Liver (tissue), 9 donors: Measurements from ENCODE around the gene SLC24A4. TPM values are rescaled to one million over a fixed set of nuclear protein-coding genes. Genes with fewer than 3 reads are reported as not detected.

Experiments used
- DNase-seq: peaks from one replicate; pipeline ENCODE4 v3.0.0-alpha.2; 2017; ENCODE audit warnings: low spot score
- H3K27ac ChIP-seq, 2 donors: one replicate each; pipeline ENCODE4 v1.7.0; 2013; ENCODE audit warnings: inconsistent platforms in 2 of 2, low read length in 2 of 2, control low read depth in 1 of 2, low read depth in 1 of 2, mild to moderate bottlenecking in 1 of 2
- H3K27me3 ChIP-seq, 4 donors: one replicate each; pipeline versions ENCODE4 v1.6.1 to v1.7.0; 2013; ENCODE audit warnings: low read length in 3 of 4, inconsistent platforms in 1 of 4, mild to moderate bottlenecking in 1 of 4, moderate library complexity in 1 of 4; ENCODE audit not compliant: control insufficient read depth in 4 of 4, insufficient read depth in 4 of 4
- H3K36me3 ChIP-seq, 4 donors: one replicate each; pipeline versions ENCODE4 v1.6.1 to v1.7.0; 2013; ENCODE audit warnings: low read length in 3 of 4, mild to moderate bottlenecking in 3 of 4, low read depth in 1 of 4, moderate library complexity in 1 of 4; ENCODE audit not compliant: control insufficient read depth in 4 of 4, insufficient read depth in 3 of 4
- H3K4me1 ChIP-seq, 4 donors: one replicate each; pipeline versions ENCODE4 v1.6.1 to v1.7.0; 2013; ENCODE audit warnings: low read length in 3 of 4, mild to moderate bottlenecking in 3 of 4, moderate library complexity in 1 of 4; ENCODE audit not compliant: control insufficient read depth in 4 of 4, insufficient read depth in 4 of 4
- H3K4me3 ChIP-seq, 3 donors: one replicate each; pipeline versions ENCODE4 v1.6.1 to v1.7.0; 2013; ENCODE audit warnings: low read length in 3 of 3, control low read depth in 1 of 3, low read depth in 1 of 3, mild to moderate bottlenecking in 1 of 3
- H3K9ac ChIP-seq, 2 donors: one replicate each; pipeline ENCODE4 v1.7.0; 2013; ENCODE audit warnings: low read length in 2 of 2, mild to moderate bottlenecking in 2 of 2, moderate library complexity in 2 of 2, control low read depth in 1 of 2, low read depth in 1 of 2
- H3K9me3 ChIP-seq, 4 donors: one replicate each; pipeline versions ENCODE4 v1.6.1 to v1.7.0; 2013; ENCODE audit warnings: low read length in 3 of 4; ENCODE audit not compliant: control insufficient read depth in 4 of 4
- EGR1 ChIP-seq, 2 donors: IDR thresholded peaks; 2 replicates each; pipeline ENCODE4 v1.6.1; 2016 to 2018; ENCODE audit warnings: antibody characterized with exemption in 2 of 2, low read depth in 2 of 2
- FOXA1 ChIP-seq: IDR thresholded peaks from 2 replicates; pipeline ENCODE4 v1.6.1; 2016; ENCODE audit warnings: antibody characterized with exemption
- FOXA2 ChIP-seq: IDR thresholded peaks from 2 replicates; pipeline ENCODE4 v1.6.1; 2016; ENCODE audit warnings: antibody characterized with exemption
- GABPA ChIP-seq, 2 donors: IDR thresholded peaks in 1 of 2; conservative IDR thresholded peaks in 1 of 2; 2 replicates each; pipeline ENCODE4 v1.6.1; 2016; ENCODE audit warnings: antibody characterized with exemption in 2 of 2, mild to moderate bottlenecking in 1 of 2, moderate library complexity in 1 of 2
- HNF4A ChIP-seq, 2 donors: conservative IDR thresholded peaks; 2 replicates each; pipeline ENCODE4 v1.6.1; 2016; ENCODE audit warnings: antibody characterized with exemption in 2 of 2, mild to moderate bottlenecking in 2 of 2
- HNF4G ChIP-seq: IDR thresholded peaks from 2 replicates; pipeline ENCODE4 v1.6.1; 2016; ENCODE audit warnings: antibody characterized with exemption
- JUND ChIP-seq, 2 donors: IDR thresholded peaks; 2 replicates each; pipeline ENCODE4 v1.6.1; 2016; ENCODE audit warnings: antibody characterized with exemption in 2 of 2
- MAX ChIP-seq: IDR thresholded peaks from 2 replicates; pipeline ENCODE4 v1.6.1; 2016; ENCODE audit warnings: antibody characterized with exemption
- NR2F2 ChIP-seq: IDR thresholded peaks from 2 replicates; pipeline ENCODE4 v1.6.1; 2016; ENCODE audit warnings: antibody characterized with exemption
- RAD21 ChIP-seq, 2 donors: IDR thresholded peaks; 2 replicates each; pipeline ENCODE4 v1.6.1; 2016; ENCODE audit warnings: antibody characterized with exemption in 2 of 2, mild to moderate bottlenecking in 2 of 2
- RXRA ChIP-seq, 2 donors: IDR thresholded peaks; 2 replicates each; pipeline ENCODE4 v1.6.1; 2017 to 2018; ENCODE audit warnings: antibody characterized with exemption in 2 of 2, mild to moderate bottlenecking in 1 of 2
- SP1 ChIP-seq: IDR thresholded peaks from 2 replicates; pipeline ENCODE4 v1.6.1; 2018; ENCODE audit warnings: antibody characterized with exemption, mild to moderate bottlenecking
- TAF1 ChIP-seq: conservative IDR thresholded peaks from 2 replicates; pipeline ENCODE4 v1.6.1; 2016; ENCODE audit warnings: antibody characterized with exemption, mild to moderate bottlenecking
- YY1 ChIP-seq: IDR thresholded peaks from 2 replicates; pipeline ENCODE4 v1.6.1; 2016; ENCODE audit warnings: antibody characterized with exemption, mild to moderate bottlenecking
- WGBS: extraction: QIAGEN DNeasy Blood & Tissue Kit; methylation state at CpG from one replicate; pipeline ENCODE4 v1.1.7; 2013; 5-methylcytosine and 5-hydroxymethylcytosine counted together
- polyA plus RNA-seq, 2 donors: library from polyadenylated mRNA; stranded (reverse) in 1 of 2; unstranded in 1 of 2; fragments of 200-250 nt in 1 of 2; fragments of >200 nt in 1 of 2; fragmentation: Nextera tagmentation in 1 of 2; extraction: Ambion mirVana in 1 of 2; gene quantifications; one replicate each; pipeline versions ENCODE4 v1.2.1 to v1.2.3, GENCODE V29; 2013 to 2015
- total RNA-seq, 2 donors: library from RNA; depleted of rRNA; stranded (reverse); fragments of >200 nt; gene quantifications; one replicate each; pipeline ENCODE4 v1.2.3, GENCODE V29; 2014
- TF ChIP-seq, protein P1 (sequence below): IDR thresholded peaks from 2 replicates; pipeline ENCODE4 v1.6.1; 2016; ENCODE audit warnings: antibody characterized with exemption
- TF ChIP-seq, protein P2 (sequence below): fragments of 150-350 bp; IDR thresholded peaks from 2 replicates; pipeline ENCODE4 v1.5.1; 2017; ENCODE audit warnings: improper control_type of control experiment, low read depth, low read length; ENCODE audit not compliant: missing input control
- TF ChIP-seq, protein P3 (sequence below): IDR thresholded peaks from 2 replicates; pipeline ENCODE4 v1.6.1; 2016; ENCODE audit warnings: antibody characterized with exemption, mild to moderate bottlenecking
- TF ChIP-seq, protein P4 (sequence below): IDR thresholded peaks from 2 replicates; pipeline ENCODE4 v1.6.1; 2016; ENCODE audit warnings: antibody characterized with exemption
- donor health status: healthy.
- donor health status: healthy.
- donor health status: healthy.
- donor health status: healthy.
- donor health status: healthy.

Gene SLC24A4
- total and polyA plus RNA-seq, 4 donors = 0.06 to 0.23 (median 0.12) TPM

DNA sequence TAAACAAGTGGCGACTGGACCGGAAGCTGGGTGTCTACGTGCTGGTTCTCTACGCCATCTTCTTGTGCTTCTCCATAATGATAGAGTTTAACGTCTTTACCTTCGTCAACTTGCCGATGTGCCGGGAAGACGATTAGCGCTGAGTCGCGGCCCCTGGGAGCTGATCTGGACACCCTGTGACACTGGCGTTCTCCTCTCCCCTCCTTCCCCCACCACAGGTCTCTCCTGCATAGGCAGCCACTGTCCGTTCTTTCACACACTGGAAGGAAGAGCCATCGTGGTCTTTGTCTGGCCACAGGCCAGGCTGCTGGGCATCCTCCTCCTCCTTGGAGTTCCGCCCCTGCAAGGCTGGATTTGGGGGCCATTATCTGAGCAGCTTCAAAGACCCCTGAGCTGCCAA, 170.5 kb downstream of the SLC24A4 start:
- H3K27me3 ChIP-seq = no peaks in the 10 kb centered on the region
- 90% methylated on average over 16 of the region's 16 CpGs for WGBS
- TF ChIP-seq JUND (IDR thresholded peaks at IDR 0.05) (no peak), NR2F2 (no peak)
- TF ChIP-seq, protein P1, sequence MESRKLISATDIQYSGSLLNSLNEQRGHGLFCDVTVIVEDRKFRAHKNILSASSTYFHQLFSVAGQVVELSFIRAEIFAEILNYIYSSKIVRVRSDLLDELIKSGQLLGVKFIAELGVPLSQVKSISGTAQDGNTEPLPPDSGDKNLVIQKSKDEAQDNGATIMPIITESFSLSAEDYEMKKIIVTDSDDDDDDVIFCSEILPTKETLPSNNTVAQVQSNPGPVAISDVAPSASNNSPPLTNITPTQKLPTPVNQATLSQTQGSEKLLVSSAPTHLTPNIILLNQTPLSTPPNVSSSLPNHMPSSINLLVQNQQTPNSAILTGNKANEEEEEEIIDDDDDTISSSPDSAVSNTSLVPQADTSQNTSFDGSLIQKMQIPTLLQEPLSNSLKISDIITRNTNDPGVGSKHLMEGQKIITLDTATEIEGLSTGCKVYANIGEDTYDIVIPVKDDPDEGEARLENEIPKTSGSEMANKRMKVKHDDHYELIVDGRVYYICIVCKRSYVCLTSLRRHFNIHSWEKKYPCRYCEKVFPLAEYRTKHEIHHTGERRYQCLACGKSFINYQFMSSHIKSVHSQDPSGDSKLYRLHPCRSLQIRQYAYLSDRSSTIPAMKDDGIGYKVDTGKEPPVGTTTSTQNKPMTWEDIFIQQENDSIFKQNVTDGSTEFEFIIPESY = no peak
- H3K27ac ChIP-seq = no peak overlapping the region
- H3K9me3 ChIP-seq = no peaks in the 10 kb centered on the region
- H3K4me3 ChIP-seq = no peak overlapping the region
- no peak overlapping the region for H3K9ac ChIP-seq
- no peak for DNase-seq
- no peaks in the 10 kb centered on the region for H3K4me1 ChIP-seq
- no peaks in the 10 kb centered on the region for H3K36me3 ChIP-seq

GRCh38 chr14:92494512-92494911, 171.5 kb downstream of the SLC24A4 start:
- no peaks in the 10 kb centered on the region for H3K4me1 ChIP-seq
- TF ChIP-seq TAF1 (no peak), GABPA (IDR thresholded peaks at IDR 0.05 in 1 of 2, conservative IDR thresholded peaks at IDR 0.05 in 1 of 2) (no peak), RAD21 (IDR thresholded peaks at IDR 0.05) (no peak), FOXA1 (no peak), EGR1 (IDR thresholded peaks at IDR 0.05; ENCODE audit: low read depth in 2 of 2) (no peak), FOXA2 (no peak), SP1 (no peak), NR2F2 (no peak), YY1 (no peak), JUND (IDR thresholded peaks at IDR 0.05) (no peak), RXRA (IDR thresholded peaks at IDR 0.05) (no peak), HNF4A (conservative IDR thresholded peaks at IDR 0.05) (no peak), HNF4G (no peak), MAX (no peak)
- TF ChIP-seq, protein P2, sequence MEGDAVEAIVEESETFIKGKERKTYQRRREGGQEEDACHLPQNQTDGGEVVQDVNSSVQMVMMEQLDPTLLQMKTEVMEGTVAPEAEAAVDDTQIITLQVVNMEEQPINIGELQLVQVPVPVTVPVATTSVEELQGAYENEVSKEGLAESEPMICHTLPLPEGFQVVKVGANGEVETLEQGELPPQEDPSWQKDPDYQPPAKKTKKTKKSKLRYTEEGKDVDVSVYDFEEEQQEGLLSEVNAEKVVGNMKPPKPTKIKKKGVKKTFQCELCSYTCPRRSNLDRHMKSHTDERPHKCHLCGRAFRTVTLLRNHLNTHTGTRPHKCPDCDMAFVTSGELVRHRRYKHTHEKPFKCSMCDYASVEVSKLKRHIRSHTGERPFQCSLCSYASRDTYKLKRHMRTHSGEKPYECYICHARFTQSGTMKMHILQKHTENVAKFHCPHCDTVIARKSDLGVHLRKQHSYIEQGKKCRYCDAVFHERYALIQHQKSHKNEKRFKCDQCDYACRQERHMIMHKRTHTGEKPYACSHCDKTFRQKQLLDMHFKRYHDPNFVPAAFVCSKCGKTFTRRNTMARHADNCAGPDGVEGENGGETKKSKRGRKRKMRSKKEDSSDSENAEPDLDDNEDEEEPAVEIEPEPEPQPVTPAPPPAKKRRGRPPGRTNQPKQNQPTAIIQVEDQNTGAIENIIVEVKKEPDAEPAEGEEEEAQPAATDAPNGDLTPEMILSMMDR = no peak
- TF ChIP-seq, protein P3, sequence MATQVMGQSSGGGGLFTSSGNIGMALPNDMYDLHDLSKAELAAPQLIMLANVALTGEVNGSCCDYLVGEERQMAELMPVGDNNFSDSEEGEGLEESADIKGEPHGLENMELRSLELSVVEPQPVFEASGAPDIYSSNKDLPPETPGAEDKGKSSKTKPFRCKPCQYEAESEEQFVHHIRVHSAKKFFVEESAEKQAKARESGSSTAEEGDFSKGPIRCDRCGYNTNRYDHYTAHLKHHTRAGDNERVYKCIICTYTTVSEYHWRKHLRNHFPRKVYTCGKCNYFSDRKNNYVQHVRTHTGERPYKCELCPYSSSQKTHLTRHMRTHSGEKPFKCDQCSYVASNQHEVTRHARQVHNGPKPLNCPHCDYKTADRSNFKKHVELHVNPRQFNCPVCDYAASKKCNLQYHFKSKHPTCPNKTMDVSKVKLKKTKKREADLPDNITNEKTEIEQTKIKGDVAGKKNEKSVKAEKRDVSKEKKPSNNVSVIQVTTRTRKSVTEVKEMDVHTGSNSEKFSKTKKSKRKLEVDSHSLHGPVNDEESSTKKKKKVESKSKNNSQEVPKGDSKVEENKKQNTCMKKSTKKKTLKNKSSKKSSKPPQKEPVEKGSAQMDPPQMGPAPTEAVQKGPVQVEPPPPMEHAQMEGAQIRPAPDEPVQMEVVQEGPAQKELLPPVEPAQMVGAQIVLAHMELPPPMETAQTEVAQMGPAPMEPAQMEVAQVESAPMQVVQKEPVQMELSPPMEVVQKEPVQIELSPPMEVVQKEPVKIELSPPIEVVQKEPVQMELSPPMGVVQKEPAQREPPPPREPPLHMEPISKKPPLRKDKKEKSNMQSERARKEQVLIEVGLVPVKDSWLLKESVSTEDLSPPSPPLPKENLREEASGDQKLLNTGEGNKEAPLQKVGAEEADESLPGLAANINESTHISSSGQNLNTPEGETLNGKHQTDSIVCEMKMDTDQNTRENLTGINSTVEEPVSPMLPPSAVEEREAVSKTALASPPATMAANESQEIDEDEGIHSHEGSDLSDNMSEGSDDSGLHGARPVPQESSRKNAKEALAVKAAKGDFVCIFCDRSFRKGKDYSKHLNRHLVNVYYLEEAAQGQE = no peak
- TF ChIP-seq, protein P4, sequence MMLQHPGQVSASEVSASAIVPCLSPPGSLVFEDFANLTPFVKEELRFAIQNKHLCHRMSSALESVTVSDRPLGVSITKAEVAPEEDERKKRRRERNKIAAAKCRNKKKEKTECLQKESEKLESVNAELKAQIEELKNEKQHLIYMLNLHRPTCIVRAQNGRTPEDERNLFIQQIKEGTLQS = no peak
- TF ChIP-seq, protein P1 = no peak
- 84% methylated on average over 4 of the region's 4 CpGs for WGBS
- H3K9me3 ChIP-seq = no peaks in the 10 kb centered on the region
- H3K36me3 ChIP-seq = no peaks in the 10 kb centered on the region
- H3K9ac ChIP-seq = no peak overlapping the region
- DNase-seq = no peak
- H3K27me3 ChIP-seq = no peaks in the 10 kb centered on the region
- no peak overlapping the region for H3K4me3 ChIP-seq
- no peak overlapping the region for H3K27ac ChIP-seq
